Stomach (tissue), 9 donors: ENCODE measurements around the gene ELOVL7. TPM values are rescaled to one million over a fixed set of nuclear protein-coding genes. Genes with fewer than 3 reads are reported as not detected.

Experiments used
- DNase-seq, 2 donors: peaks; one replicate each; pipeline versions ENCODE4 v3.0.0 to v3.0.0-alpha.2; 2013 to 2019
- H3K27ac ChIP-seq, 5 donors: fragments of 200-600 bp in 4 of 5; sonication (generic) in 4 of 5; one replicate each; pipeline ENCODE4 v1.5.1; 2013 to 2019; ENCODE audit warnings: mild to moderate bottlenecking in 1 of 5, moderate library complexity in 1 of 5
- H3K27me3 ChIP-seq, 3 donors: fragments of 200-600 bp; sonication (generic); one replicate each; pipeline ENCODE4 v1.5.1; 2017 to 2019; ENCODE audit warnings: mixed run types in 1 of 3
- H3K36me3 ChIP-seq, 4 donors: fragments of 200-600 bp; sonication (generic); 1 replicate in 3 of 4; 2 replicates in 1 of 4; pipeline ENCODE4 v1.5.1; 2016 to 2019
- H3K4me1 ChIP-seq, 4 donors: fragments of 200-600 bp; sonication (generic); one replicate each; pipeline ENCODE4 v1.5.1; 2016 to 2019
- H3K4me3 ChIP-seq, 4 donors: fragments of 200-600 bp; sonication (generic) in 3 of 4; one replicate each; pipeline ENCODE4 v1.5.1; 2016 to 2019; ENCODE audit warnings: mild to moderate bottlenecking in 1 of 4
- H3K9me3 ChIP-seq, 4 donors: fragments of 200-600 bp; sonication (generic); one replicate each; pipeline ENCODE4 v1.5.1; 2016 to 2019
- CTCF ChIP-seq, 7 experiments: fragments of 450-650 bp in 4 of 7; fragments of 200-600 bp in 3 of 7; sonication (generic) in 3 of 7; IDR thresholded peaks; one replicate each; pipeline ENCODE4 v1.5.1; 2016 to 2019; ENCODE audit warnings: antibody characterized with exemption in 7 of 7, control low read depth in 2 of 7, mild to moderate bottlenecking in 1 of 7
- EP300 ChIP-seq: sonication (generic); formaldehyde crosslinking; IDR thresholded peaks from one replicate; pipeline ENCODE4 v1.6.1; 2017; ENCODE audit warnings: antibody characterized with exemption
- POLR2A ChIP-seq, 4 donors: fragments of 450-650 bp; IDR thresholded peaks; one replicate each; pipeline ENCODE4 v1.6.1; 2016; ENCODE audit warnings: antibody characterized with exemption in 4 of 4, control low read depth in 2 of 4, mild to moderate bottlenecking in 1 of 4, moderate library complexity in 1 of 4
- POLR2AphosphoS5 ChIP-seq, 3 donors: sonication (generic); formaldehyde crosslinking; IDR thresholded peaks; one replicate each; pipeline ENCODE4 v1.6.1; 2016; ENCODE audit warnings: antibody characterized with exemption in 3 of 3
- WGBS, 5 donors: extraction: QIAGEN DNeasy Blood & Tissue Kit in 3 of 5; methylation state at CpG; one replicate each; pipeline versions ENCODE4 v1.1.5 to v1.1.7; 2013 to 2018; 5-methylcytosine and 5-hydroxymethylcytosine counted together
- intact Hi-C: fragments of 100-400 bp; cut with DNase I; formaldehyde crosslinking; loops from one replicate; pipeline ENCODE4 v1.15.1; 2023; ENCODE audit warnings: low total_unique reads
- polyA plus RNA-seq, 3 donors: library from polyadenylated mRNA; stranded (reverse); fragments of 200-250 nt; gene quantifications; one replicate each; pipeline ENCODE4 v1.2.3, GENCODE V29; 2013
- total RNA-seq, 5 donors: library from RNA; depleted of rRNA; stranded (reverse); fragments of >200 nt; gene quantifications; one replicate each; pipeline versions ENCODE4 v1.1.0 to v1.2.3, GENCODE V29; 2014 to 2016
- donor health status: healthy with polysubstance abuse.
- donor health status: Bipolar disorder and iron deficiency.
- donor health status: healthy.

ELOVL7 gene
- total and polyA plus RNA-seq, 8 donors = 0.31 to 12.7 (median 1.6) TPM; not detected in 2

DNA sequence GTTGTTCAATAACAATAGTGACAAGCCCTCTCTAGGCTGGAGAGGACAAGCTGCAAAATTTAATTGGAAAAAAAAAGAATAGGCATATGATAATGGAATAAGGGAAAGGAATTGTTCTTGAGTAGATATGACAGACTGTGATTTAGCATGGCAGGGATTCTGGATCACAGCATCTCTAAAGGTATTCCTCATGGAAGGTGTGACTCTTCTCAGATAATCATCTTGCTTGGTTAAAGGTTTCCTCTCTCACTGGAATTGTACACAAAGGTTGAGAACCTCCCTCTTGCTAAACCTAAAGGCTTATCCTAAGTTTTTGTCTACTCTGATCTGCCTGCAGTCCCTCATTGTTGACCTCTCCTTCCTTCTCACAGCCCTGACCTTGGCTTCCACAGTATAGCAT lies 31.6 kb downstream of the ELOVL7 start:
- Histone ChIP-seq H3K36me3 (no peaks in the 10 kb centered on the region), H3K4me1 (no peaks in the 10 kb centered on the region), H3K27ac (no peak overlapping the region), H3K9me3 (no peaks in the 10 kb centered on the region), H3K27me3 (no peaks in the 10 kb centered on the region), H3K4me3 (no peak overlapping the region)
- no peak for TF ChIP-seq CTCF (IDR thresholded peaks at IDR 0.05)
- TF ChIP-seq POLR2AphosphoS5 (IDR thresholded peaks at IDR 0.05) = no peak
- no peak for TF ChIP-seq POLR2A (IDR thresholded peaks at IDR 0.05)
- no peak for TF ChIP-seq EP300
- no peak for DNase-seq
- intact Hi-C loops = no loop called here

- Histone ChIP-seq H3K36me3 (no peaks in the 10 kb centered on the region), H3K4me1 (no peaks in the 10 kb centered on the region), H3K27ac (no peak overlapping the region), H3K27me3 (no peaks in the 10 kb centered on the region), H3K9me3 (no peaks in the 10 kb centered on the region), H3K4me3 (no peak overlapping the region)
- no peak for TF ChIP-seq EP300
- TF ChIP-seq POLR2A (IDR thresholded peaks at IDR 0.05) = no peak
- TF ChIP-seq POLR2AphosphoS5 (IDR thresholded peaks at IDR 0.05) = no peak
- TF ChIP-seq CTCF (IDR thresholded peaks at IDR 0.05) = no peak
- no peak for DNase-seq
- intact Hi-C loops = no loop called here
Measured at GRCh38 chr5:60811105-60811504, 33.0 kb downstream of the ELOVL7 start.

GRCh38 chr5:60810438-60811085 lies 33.5 kb downstream of the ELOVL7 start:
- 56 to 71% (median 62%) methylated on average over 2 of the region's 2 CpGs for WGBS, 5 donors
- H3K4me3 ChIP-seq = no peak overlapping the region
- no peak for DNase-seq
- H3K4me1 ChIP-seq = no peaks in the 10 kb centered on the region
- TF ChIP-seq POLR2A (IDR thresholded peaks at IDR 0.05) (no peak), CTCF (IDR thresholded peaks at IDR 0.05) (no peak), EP300 (no peak), POLR2AphosphoS5 (IDR thresholded peaks at IDR 0.05) (no peak)
- H3K27ac ChIP-seq = no peak overlapping the region
- H3K9me3 ChIP-seq = no peaks in the 10 kb centered on the region
- intact Hi-C loops = no loop called here
- no peaks in the 10 kb centered on the region for H3K36me3 ChIP-seq
- H3K27me3 ChIP-seq = no peaks in the 10 kb centered on the region

GRCh38 chr5:60809891-60810425 lies 34.1 kb downstream of the ELOVL7 start:
- H3K4me3 ChIP-seq = no peak overlapping the region

More at GRCh38 chr5:60809891-60810425, 34.1 kb downstream of the ELOVL7 start:
- TF ChIP-seq POLR2A (IDR thresholded peaks at IDR 0.05) (no peak), POLR2AphosphoS5 (IDR thresholded peaks at IDR 0.05) (no peak), CTCF (IDR thresholded peaks at IDR 0.05) (no peak), EP300 (no peak)
- WGBS, 5 donors = 65 to 87% (median 81%) methylated on average over 1 of the region's 1 CpG
- intact Hi-C loops = no loop called here
- H3K4me1 ChIP-seq = no peaks in the 10 kb centered on the region
- no peaks in the 10 kb centered on the region for H3K27me3 ChIP-seq
- H3K9me3 ChIP-seq = no peaks in the 10 kb centered on the region
- DNase-seq = no peak
- H3K36me3 ChIP-seq = no peaks in the 10 kb centered on the region
- H3K27ac ChIP-seq = no peak overlapping the region
